Lung (tissue), 12 donors: Measurements from ENCODE around the gene ODC1. TPM values are rescaled to one million over a fixed set of nuclear protein-coding genes. Genes with fewer than 3 reads are reported as not detected.

ENCODE experiments used
- ATAC-seq: fragments of 200-7000 bp; cut with Tn5 transposase; one replicate; pipeline ENCODE4 v1.9.1; 2020; ENCODE audit warnings: moderate number of reproducible peaks; ENCODE audit not compliant: insufficient read depth, low FRiP score
- DNase-seq, 3 donors: peaks; one replicate each; pipeline ENCODE4 v3.0.0-alpha.2; 2013 to 2017
- H3K27ac ChIP-seq, 2 donors: one replicate each; pipeline ENCODE4 v1.5.1; 2013; ENCODE audit warnings: mild to moderate bottlenecking in 2 of 2, moderate library complexity in 2 of 2, control low read depth in 1 of 2, inconsistent platforms in 1 of 2, low read depth in 1 of 2, low read length in 1 of 2
- H3K27me3 ChIP-seq, 3 donors: one replicate each; pipeline ENCODE4 v1.5.1; 2013; ENCODE audit warnings: low read length in 2 of 3; ENCODE audit not compliant: control insufficient read depth in 3 of 3, insufficient read depth in 3 of 3
- H3K36me3 ChIP-seq, 4 donors: one replicate each; pipeline ENCODE4 v1.5.1; 2013; ENCODE audit warnings: low read length in 4 of 4, mild to moderate bottlenecking in 1 of 4, moderate library complexity in 1 of 4; ENCODE audit not compliant: control insufficient read depth in 4 of 4, insufficient read depth in 4 of 4
- H3K4me1 ChIP-seq, 5 donors: one replicate each; pipeline ENCODE4 v1.5.1; 2013; ENCODE audit warnings: low read length in 5 of 5, mild to moderate bottlenecking in 2 of 5, moderate library complexity in 1 of 5; ENCODE audit not compliant: control insufficient read depth in 5 of 5, insufficient read depth in 5 of 5
- H3K4me3 ChIP-seq: one replicate; pipeline ENCODE4 v1.5.1; 2013; ENCODE audit warnings: mild to moderate bottlenecking, control low read depth, moderate library complexity
- H3K9ac ChIP-seq, 2 donors: one replicate each; pipeline ENCODE4 v1.5.1; 2013; ENCODE audit warnings: low read length in 2 of 2, control low read depth in 1 of 2; ENCODE audit not compliant: insufficient read depth in 1 of 2
- H3K9me3 ChIP-seq, 4 donors: one replicate each; pipeline ENCODE4 v1.5.1; 2013; ENCODE audit warnings: low read length in 3 of 4, mild to moderate bottlenecking in 1 of 4, moderate library complexity in 1 of 4; ENCODE audit not compliant: control insufficient read depth in 4 of 4, insufficient read depth in 3 of 4
- CTCF ChIP-seq: IDR thresholded peaks from 2 replicates; pipeline ENCODE4 v1.5.1; 2012; ENCODE audit warnings: mild to moderate bottlenecking; ENCODE audit errors: control extremely low read depth, extremely low read depth
- WGBS, 2 donors: extraction: QIAGEN DNeasy Blood & Tissue Kit; methylation state at CpG; one replicate each; pipeline ENCODE4 v1.1.7; 2013; 5-methylcytosine and 5-hydroxymethylcytosine counted together
- polyA plus RNA-seq, 2 donors: library from polyadenylated mRNA; stranded (reverse); fragments of 200-250 nt; gene quantifications; one replicate each; pipeline ENCODE4 v1.2.1, GENCODE V29; 2013
- total RNA-seq, 2 donors: library from RNA; depleted of rRNA in 1 of 2; stranded (reverse); fragments of >200 nt in 1 of 2; gene quantifications; one replicate each; pipeline ENCODE4 v1.2.1, GENCODE V29; 2014 to 2021
- donor health status: control.
- donor health status: control.
- donor health status: Bipolar disorder and iron deficiency.
- donor health status: healthy.
- donor health status: DM: yes; HTN: yes; CAD: no.

ODC1 gene
- total and polyA plus RNA-seq, 4 donors = 32.5 to 115 (median 75.4) TPM

GRCh38 chr2:10392951-10393639, 55.0 kb downstream of the ODC1 start:
- Histone ChIP-seq H3K36me3 (no peaks in the 10 kb centered on the region), H3K9ac (no peak overlapping the region), H3K27me3 (no peaks in the 10 kb centered on the region), H3K4me1 (peaks cover 0 to 61% (median 4%) of the 10 kb centered on the region in 5 donors), H3K9me3 (no peaks in the 10 kb centered on the region), H3K4me3 (no peak overlapping the region), H3K27ac (peak overlapping the region in 1 of 2 donors; percentile 72)
- 39 to 61% methylated on average over 9 of the region's 9 CpGs for WGBS, 2 donors
- ATAC-seq (no peak), DNase-seq (no peak)
- no peak for TF ChIP-seq CTCF

GRCh38 chr2:10392548-10392947, 55.6 kb downstream of the ODC1 start:
- no peak for ATAC-seq
- peaks cover 0 to 60% (median 4%) of the 10 kb centered on the region in 5 donors for H3K4me1 ChIP-seq
- H3K9me3 ChIP-seq = no peaks in the 10 kb centered on the region
- 77 to 88% methylated on average over 6 of the region's 6 CpGs for WGBS, 2 donors
- no peak for DNase-seq
- H3K4me3 ChIP-seq = no peak overlapping the region
- no peaks in the 10 kb centered on the region for H3K27me3 ChIP-seq
- no peaks in the 10 kb centered on the region for H3K36me3 ChIP-seq
- no peak for TF ChIP-seq CTCF
- H3K27ac ChIP-seq = peak overlapping the region in 1 of 2 donors; percentile 72
- H3K9ac ChIP-seq = no peak overlapping the region

DNA sequence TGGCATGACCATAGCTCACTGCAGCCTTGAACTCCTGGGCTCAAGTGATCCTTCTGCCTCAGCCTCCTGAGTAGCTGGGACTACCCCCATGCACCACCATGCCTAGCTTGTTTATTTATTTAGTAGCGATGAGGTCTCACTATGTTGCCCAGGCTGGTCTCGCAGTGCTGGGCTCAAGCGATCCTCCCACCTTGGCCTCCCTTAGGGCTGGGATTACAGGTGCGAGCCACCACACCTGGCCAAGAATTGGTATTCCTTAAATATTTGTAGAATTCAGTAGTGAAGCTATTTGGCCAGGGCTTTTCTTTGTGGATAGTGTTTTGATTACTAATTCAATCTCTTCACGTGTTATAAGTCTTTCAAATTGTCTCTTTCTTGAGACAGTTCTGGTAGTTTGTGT, 56.0 kb downstream of the ODC1 start:
- DNase-seq (no peak), ATAC-seq (no peak)
- H3K4me3 ChIP-seq = no peak overlapping the region
- H3K9ac ChIP-seq = no peak overlapping the region
- H3K9me3 ChIP-seq = no peaks in the 10 kb centered on the region
- H3K36me3 ChIP-seq = no peaks in the 10 kb centered on the region
- WGBS, 2 donors = 88 to 94% methylated on average over 5 of the region's 5 CpGs
- no peak overlapping the region for H3K27ac ChIP-seq
- no peak for TF ChIP-seq CTCF
- no peaks in the 10 kb centered on the region for H3K27me3 ChIP-seq
- peaks cover 0 to 60% (median 4%) of the 10 kb centered on the region in 5 donors for H3K4me1 ChIP-seq

DNA sequence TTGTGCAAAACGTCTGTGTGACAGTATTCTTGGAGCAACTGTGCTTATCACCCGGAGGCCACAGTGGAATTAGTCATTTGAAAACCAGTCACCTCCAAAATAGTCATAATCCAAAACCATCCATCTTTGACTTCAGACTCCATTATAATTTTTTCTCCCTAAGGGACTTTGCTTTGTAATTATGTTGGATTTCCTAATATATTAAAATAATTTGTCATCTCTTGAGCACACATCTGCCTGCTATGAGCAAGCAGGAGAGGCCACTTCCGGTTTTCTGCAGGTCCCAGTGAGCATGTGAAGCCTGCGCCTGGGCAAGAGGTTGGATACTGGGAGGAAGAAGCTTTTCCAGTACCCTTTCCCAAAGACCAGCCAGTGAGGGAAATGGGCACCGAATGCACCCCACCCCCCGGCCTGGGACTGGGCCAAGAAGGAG, 57.7 kb downstream of the ODC1 start:
- Histone ChIP-seq H3K4me3 (no peak overlapping the region), H3K27me3 (no peaks in the 10 kb centered on the region), H3K9me3 (no peaks in the 10 kb centered on the region), H3K36me3 (no peaks in the 10 kb centered on the region), H3K9ac (no peak overlapping the region), H3K27ac (peak overlapping the region in 1 of 2 donors; percentile 55), H3K4me1 (peaks cover 2 to 65% (median 6%) of the 10 kb centered on the region in 5 donors)
- DNase-seq (no peak), ATAC-seq (no peak)
- WGBS, 2 donors = 51 to 59% methylated on average over 6 of the region's 6 CpGs
- TF ChIP-seq CTCF = no peak
